GM19035 (cell line): ENCODE measurements around the gene SPRY4.
"Not testable (repeated sequence)": the region's sequence is repeated elsewhere in the genome, so short reads cannot be mapped to it uniquely, and the experiment has no call there.

Source experiments
- ATAC-seq: cut with Tn5 transposase; IDR thresholded peaks from one replicate; pipeline ENCODE4 v1.9.1; 2021; ENCODE audit not compliant: unreplicated experiment

Gene SPRY4

GRCh38 chr5:142315096-142315900 is 9.5 kb downstream of the SPRY4 start:
- ATAC-seq: no peak

DNA sequence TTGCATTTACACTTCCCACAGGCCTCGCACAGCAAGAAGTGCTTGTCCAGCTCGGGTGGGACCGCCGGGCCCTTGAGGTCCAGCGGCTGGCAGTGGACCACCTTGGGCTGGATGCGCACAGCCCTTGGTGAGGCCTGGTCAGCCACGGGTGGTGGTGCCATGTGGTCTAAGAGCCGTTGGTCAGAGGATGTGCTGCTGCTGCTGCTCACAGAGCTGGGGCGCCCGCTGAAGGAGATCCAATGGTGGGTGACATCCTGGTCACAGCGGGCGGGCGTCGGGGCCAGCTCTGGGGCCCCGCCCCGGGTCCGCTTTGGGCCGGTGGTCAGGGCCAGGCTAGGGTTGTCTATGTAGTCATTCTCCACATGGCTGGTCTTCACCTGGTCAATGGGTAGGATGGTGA is 10.2 kb downstream of the SPRY4 start:
- no peak for ATAC-seq

GRCh38 chr5:142314109-142314508 is 10.7 kb downstream of the SPRY4 start:
- ATAC-seq: no peak

- no peak for ATAC-seq
These were observed 11.1 kb downstream of the SPRY4 start for GRCh38 chr5:142313682-142314081.

DNA sequence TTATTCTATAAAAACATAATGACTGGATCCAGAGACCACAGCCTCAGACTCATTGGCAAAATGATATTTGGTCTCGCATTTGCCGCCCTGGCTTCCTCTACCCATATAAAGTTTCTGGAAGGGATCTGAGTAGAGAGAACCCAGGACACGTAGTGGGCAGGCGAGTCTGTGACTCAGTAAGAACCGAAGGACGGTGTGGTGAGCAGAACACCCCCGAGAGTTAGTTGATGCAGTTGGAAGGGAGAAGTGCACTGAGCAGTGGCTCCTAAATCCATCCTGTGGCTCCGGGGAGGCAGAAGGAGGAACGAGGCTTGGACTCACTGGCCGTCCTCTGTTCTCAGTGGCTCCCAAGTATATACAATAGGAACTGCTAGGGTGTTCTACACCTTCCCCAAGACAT is 11.5 kb downstream of the SPRY4 start:
- no peak for ATAC-seq

GRCh38 chr5:142312399-142312798 is 12.4 kb downstream of the SPRY4 start:
- no peak for ATAC-seq

GRCh38 chr5:142311725-142312124 is 13.1 kb downstream of the SPRY4 start:
- ATAC-seq: no peak

DNA sequence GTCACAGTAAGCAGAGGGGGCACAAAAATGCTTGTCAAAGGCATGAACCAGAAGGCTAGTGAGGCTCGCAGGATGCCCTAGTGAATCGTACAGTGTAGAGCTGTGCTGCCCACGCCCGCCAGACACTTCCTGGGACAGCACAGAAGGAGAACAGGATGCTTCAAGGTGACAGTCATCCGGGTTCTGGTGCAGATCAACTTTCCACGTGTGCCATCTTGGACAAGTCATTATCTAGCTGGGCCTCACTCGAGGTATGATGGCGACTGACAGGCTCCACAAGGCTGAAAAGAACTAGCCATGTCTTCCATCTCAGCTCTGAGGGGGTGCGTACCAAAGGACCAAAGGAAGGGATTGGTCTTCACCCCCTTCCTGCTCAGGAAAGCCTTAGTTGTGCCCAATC is 14.0 kb downstream of the SPRY4 start:
- ATAC-seq: no peak

DNA sequence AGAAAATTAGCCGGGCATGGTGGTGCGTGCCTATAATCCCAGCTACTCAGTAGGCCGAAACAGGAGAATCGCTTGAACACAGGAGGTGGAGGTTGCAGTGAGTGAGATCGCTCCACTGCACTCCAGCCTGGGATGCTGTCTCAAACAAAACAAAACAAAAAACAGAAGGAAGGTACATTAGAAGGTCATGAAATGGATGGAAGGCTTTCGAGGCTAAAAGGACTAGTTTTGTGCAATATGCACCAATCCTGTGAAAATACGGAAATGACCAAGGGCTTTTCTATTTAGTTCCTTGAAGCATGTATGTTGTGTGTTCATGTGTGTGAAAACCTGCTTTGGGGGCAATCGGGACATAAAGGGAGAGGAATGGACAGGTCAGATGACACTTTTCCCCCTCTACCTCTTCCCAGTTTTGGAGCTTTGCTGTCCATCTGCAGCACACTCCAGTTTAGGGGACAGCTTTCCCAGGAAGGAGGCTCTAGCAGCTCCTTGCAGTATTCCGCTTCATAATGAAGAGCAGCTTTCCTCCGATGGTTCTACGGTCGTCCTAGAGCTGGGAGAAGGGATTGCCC is 15.0 kb downstream of the SPRY4 start:
- ATAC-seq: no peak

DNA sequence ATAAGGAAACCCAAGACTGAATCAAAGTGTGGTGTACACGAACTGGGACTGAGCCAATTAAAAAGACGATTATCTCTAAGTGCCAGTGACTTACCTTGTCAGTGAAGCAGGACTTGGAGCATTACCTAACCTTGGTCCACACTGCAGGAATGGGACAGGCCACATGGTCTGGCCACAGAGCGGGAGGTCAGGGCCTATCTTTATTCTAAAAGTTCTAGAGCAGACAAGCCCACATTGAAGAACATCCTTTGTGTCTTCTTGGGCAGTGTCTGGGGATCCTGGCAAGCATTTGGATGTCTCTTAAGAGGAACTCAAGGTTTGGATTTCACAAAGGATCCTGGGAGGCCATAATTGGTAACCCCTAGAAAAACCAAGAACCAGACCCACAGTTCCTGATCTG is 16.5 kb downstream of the SPRY4 start:
- no peak for ATAC-seq

DNA sequence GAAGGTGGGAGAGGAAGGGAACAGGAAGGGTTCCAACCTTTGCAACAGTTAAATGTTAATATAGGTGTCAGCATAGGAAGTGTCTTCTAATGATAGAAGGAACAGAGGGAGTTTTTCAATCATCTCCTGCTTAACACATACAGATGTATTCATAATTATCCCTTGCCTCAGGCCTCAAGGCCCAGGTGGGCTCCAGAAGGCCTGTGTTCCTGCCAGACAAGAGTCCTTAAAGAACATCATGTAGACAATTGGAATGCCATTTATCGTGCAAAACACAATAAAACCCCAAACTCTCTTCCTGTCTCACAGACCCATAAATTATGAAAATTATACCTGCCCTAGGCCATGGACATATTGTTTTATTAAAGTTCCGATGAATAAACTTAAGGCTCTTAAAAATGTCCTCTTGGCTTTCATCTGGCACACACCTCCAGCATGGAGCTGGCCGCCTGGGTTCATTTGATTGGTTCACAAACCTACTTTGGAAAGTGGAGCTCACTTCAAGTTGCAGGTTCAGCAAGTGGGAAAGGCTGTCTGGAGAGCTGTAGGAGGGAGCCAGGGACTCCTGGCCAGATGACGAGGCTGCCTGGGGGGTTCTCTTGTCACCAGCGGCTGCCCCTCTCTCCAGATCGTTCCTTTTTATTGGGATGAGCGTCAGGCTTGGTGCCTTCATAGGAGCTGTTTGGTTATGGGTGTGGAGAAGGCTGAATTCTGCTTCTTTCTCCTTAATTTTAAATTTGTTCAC is 17.5 kb downstream of the SPRY4 start:
- ATAC-seq: no peak

- no peak for ATAC-seq
These were observed 18.7 kb downstream of the SPRY4 start for GRCh38 chr5:142306077-142306502.

- ATAC-seq: no peak
These were observed 19.6 kb downstream of the SPRY4 start for GRCh38 chr5:142305211-142305610.

DNA sequence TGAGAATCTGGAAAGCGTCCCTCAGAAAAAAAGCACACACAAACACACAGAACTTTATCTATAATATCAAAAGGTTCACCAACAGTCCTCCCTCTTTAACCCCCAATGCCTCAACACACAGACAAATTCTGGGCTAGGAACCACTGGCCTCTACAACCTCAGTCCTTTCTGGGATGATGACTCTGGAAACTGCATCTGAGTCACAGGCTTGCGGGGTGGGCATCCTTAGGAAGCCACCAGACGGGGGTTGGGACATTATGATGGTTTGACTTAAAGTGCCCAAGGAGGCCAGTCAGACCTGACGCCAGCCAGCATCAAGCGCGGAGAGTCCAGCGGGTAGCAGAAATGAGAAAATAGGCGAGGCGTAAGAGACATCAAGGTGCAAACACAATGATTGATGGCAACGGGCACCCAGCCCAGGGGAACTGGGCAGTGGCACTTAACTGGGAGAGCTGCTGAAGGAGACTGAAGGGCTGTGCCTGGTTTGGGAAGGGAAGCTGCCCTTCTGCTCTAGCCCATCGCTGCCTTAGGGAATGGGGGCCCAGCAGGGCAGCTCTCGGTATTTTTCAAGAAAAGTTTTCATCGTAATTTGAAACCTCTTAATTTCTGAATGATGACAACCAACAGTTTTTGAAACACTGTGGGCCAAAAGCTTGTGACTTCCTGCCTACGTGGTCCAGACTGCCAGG is 20.7 kb downstream of the SPRY4 start:
- ATAC-seq: no peak

GRCh38 chr5:142303565-142303964 is 21.3 kb downstream of the SPRY4 start:
- no peak for ATAC-seq

GRCh38 chr5:142301540-142301939 is 23.3 kb downstream of the SPRY4 start:
- no peak for ATAC-seq

- ATAC-seq: no peak
These were observed 24.1 kb downstream of the SPRY4 start for GRCh38 chr5:142300677-142301076.

DNA sequence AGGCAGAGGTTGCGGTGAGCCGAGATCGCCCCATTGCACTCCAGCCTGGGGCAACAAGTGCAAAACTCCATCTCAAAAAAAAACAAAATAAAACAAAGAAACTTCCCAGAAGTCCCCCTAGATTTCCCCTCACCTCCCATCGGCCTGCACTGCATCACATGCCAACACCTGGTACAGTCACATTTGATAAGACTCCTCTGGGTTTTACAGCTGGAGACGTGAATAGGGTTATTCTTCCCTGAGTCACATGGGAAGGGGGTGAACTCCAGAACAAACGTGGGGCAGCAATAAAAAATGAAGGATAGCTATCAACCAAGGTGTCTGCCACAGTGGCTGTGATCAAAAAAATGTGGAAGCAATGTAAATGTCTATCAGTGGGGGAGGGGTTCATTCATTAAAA is 26.0 kb downstream of the SPRY4 start:
- ATAC-seq: no peak

DNA sequence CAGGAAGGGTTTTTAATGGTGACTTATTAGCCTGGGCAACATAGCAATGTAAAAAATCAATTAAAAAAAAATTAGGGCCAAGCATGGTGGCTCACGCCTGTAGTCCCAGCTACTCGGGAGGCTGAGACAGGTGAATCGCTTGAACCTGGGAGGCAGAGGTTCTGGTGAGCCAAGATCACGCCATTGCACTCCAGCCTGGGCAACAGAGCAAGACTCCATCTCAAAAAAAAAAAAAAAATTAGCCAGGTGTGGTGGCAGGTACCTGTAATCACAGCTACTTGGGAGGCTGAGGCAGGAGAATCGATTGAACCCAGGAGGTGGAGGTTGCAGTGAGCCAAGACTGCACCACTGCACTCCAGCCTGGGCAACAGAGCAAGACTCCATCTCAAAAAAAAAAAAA is 27.0 kb downstream of the SPRY4 start:
- ATAC-seq: not testable (repeated sequence)

- ATAC-seq: no peak
These were observed 27.9 kb downstream of the SPRY4 start for GRCh38 chr5:142296914-142297417.
